Body of pancreas (tissue), 4 donors: ENCODE results near the gene MYO7B. TPM values are rescaled to one million over a fixed set of nuclear protein-coding genes. Genes with fewer than 3 reads are reported as not detected.

Experiments used
- ATAC-seq: fragments of 150-250 bp; one replicate; pipeline ENCODE4 v1.9.1; 2016
- DNase-seq, 4 donors: peaks; one replicate each; pipeline ENCODE4 v3.0.0-alpha.2; 2019
- H3K27ac ChIP-seq, 4 donors: fragments of 200-600 bp; sonication (generic); 1 replicate in 3 of 4; 2 replicates in 1 of 4; pipeline versions ENCODE4 v1.5.1 to v1.6.1; 2016 to 2019; ENCODE audit warnings: mild to moderate bottlenecking in 1 of 4, mixed read lengths in 1 of 4, moderate library complexity in 1 of 4
- H3K27me3 ChIP-seq, 2 donors: fragments of 200-600 bp; sonication (generic); one replicate each; pipeline ENCODE4 v1.6.0; 2016; ENCODE audit warnings: mild to moderate bottlenecking in 1 of 2
- H3K36me3 ChIP-seq, 2 donors: fragments of 200-600 bp; sonication (generic); replicated peaks in 1 of 2; 2 replicates each; pipeline ENCODE4 v1.5.1; 2016; ENCODE audit warnings: low read depth in 2 of 2; ENCODE audit not compliant: insufficient read depth in 1 of 2
- H3K4me1 ChIP-seq: fragments of 200-600 bp; sonication (generic); one replicate; pipeline ENCODE4 v1.6.0; 2016
- H3K4me3 ChIP-seq, 2 donors: fragments of 200-600 bp; sonication (generic); 1 replicate in 1 of 2; 2 replicates in 1 of 2; pipeline ENCODE4 v1.5.1; 2016 to 2019
- H3K9me3 ChIP-seq, 3 donors: fragments of 200-600 bp; sonication (generic); 1 replicate in 2 of 3; 2 replicates in 1 of 3; pipeline ENCODE4 v1.5.1; 2016
- CTCF ChIP-seq, 7 experiments: fragments of 450-650 bp in 4 of 7; fragments of 200-600 bp in 3 of 7; sonication (generic) in 3 of 7; IDR thresholded peaks; one replicate each; pipeline ENCODE4 v1.5.1; 2016 to 2019; ENCODE audit warnings: antibody characterized with exemption in 7 of 7
- POLR2A ChIP-seq, 3 donors: fragments of 450-650 bp; IDR thresholded peaks; one replicate each; pipeline ENCODE4 v1.6.1; 2016; ENCODE audit warnings: antibody characterized with exemption in 3 of 3, mild to moderate bottlenecking in 2 of 3
- WGBS, 2 donors: methylation state at CpG; one replicate each; pipeline ENCODE4 v1.1.5; 2017; 5-methylcytosine and 5-hydroxymethylcytosine counted together
- intact Hi-C: fragments of 100-400 bp; cut with DNase I; formaldehyde crosslinking; loops from one replicate; pipeline ENCODE4 v1.15.1; 2023
- total RNA-seq, 2 donors: library from RNA; depleted of rRNA; stranded (reverse); fragments of >200 nt; gene quantifications; one replicate each; pipeline ENCODE4 v1.1.0, GENCODE V29; 2016

Gene MYO7B
- total RNA-seq: 1 to 10 TPM in 1 of 2 donors, under 1 TPM in 1; 0.33 to 1.8 TPM

GRCh38 chr2:127535422-127535901 is at the start of gene MYO7B:
MYO7B (plus strand) TSS chr2:127535683; CDS start chr2:127559723, 24,040 bp downstream.
- no peak within 1 kb of the TSS for H3K4me3 ChIP-seq
- no peak for DNase-seq
- ATAC-seq: no peak

GRCh38 chr2:127485694-127486071 is 49.8 kb upstream of the MYO7B start:
- intact Hi-C loops: loop anchor here (10.0 kb wide), 1 partner anchor 161 kb away; no protein-coding TSS in a partner anchor
- 66 to 84% methylated on average over 5 of the region's 5 CpGs for WGBS, 2 donors
- TF ChIP-seq CTCF (IDR thresholded peaks at IDR 0.05): no peak
- no peak for TF ChIP-seq POLR2A (IDR thresholded peaks at IDR 0.05)
- H3K27ac ChIP-seq: no peak overlapping the region
- peaks cover 14 to 41% of the 10 kb centered on the region in 2 donors for H3K36me3 ChIP-seq
- H3K27me3 ChIP-seq: no peaks in the 10 kb centered on the region
- DNase-seq (no peak), ATAC-seq (no peak)
- H3K4me1 ChIP-seq: no peaks in the 10 kb centered on the region
- H3K4me3 ChIP-seq: no peak overlapping the region
- H3K9me3 ChIP-seq: no peaks in the 10 kb centered on the region

More at GRCh38 chr2:127535422-127535901, at the start of gene MYO7B:
- TF ChIP-seq CTCF (IDR thresholded peaks at IDR 0.05) (no peak), POLR2A (IDR thresholded peaks at IDR 0.05) (no peak)
- Histone ChIP-seq H3K27ac (no peak within 1 kb of the TSS), H3K36me3 (no peaks in the 10 kb centered on the region), H3K9me3 (no peaks in the 10 kb centered on the region), H3K27me3 (no peaks in the 10 kb centered on the region), H3K4me1 (no peaks in the 10 kb centered on the region)
- WGBS, 2 donors: 48 to 59% methylated on average over 9 to 11 of the region's 11 CpGs
- intact Hi-C loops: no loop called here

- TF ChIP-seq POLR2A (IDR thresholded peaks at IDR 0.05) (no peak), CTCF (IDR thresholded peaks at IDR 0.05) (no peak)
- no peak overlapping the region for H3K27ac ChIP-seq
- intact Hi-C loops: loop anchor here (10.0 kb wide), 1 partner anchor 162 kb away; no protein-coding TSS in a partner anchor
- no peaks in the 10 kb centered on the region for H3K4me1 ChIP-seq
- no peaks in the 10 kb centered on the region for H3K9me3 ChIP-seq
- peaks cover 14 to 42% of the 10 kb centered on the region in 2 donors for H3K36me3 ChIP-seq
- H3K27me3 ChIP-seq: no peaks in the 10 kb centered on the region
- 81 to 93% methylated on average over 8 of the region's 8 CpGs for WGBS, 2 donors
- ATAC-seq (no peak), DNase-seq (no peak)
- H3K4me3 ChIP-seq: no peak overlapping the region
Observed at GRCh38 chr2:127486247-127487058, 49.0 kb upstream of the MYO7B start.

- 83 to 84% methylated on average over 4 of the region's 4 CpGs for WGBS, 2 donors
- Histone ChIP-seq H3K4me3 (no peak overlapping the region), H3K4me1 (no peaks in the 10 kb centered on the region), H3K27ac (no peak overlapping the region), H3K9me3 (no peaks in the 10 kb centered on the region), H3K36me3 (peaks cover 14 to 43% of the 10 kb centered on the region in 2 donors), H3K27me3 (no peaks in the 10 kb centered on the region)
- no peak for TF ChIP-seq POLR2A (IDR thresholded peaks at IDR 0.05)
- no peak for TF ChIP-seq CTCF (IDR thresholded peaks at IDR 0.05)
- ATAC-seq (no peak), DNase-seq (no peak)
- intact Hi-C loops: no loop called here
Observed at GRCh38 chr2:127490283-127490682, 45.2 kb upstream of the MYO7B start.
